Small intestine (tissue), 16 donors: Measurements from ENCODE around the gene ARFGAP3. TPM values are rescaled to one million over a fixed set of nuclear protein-coding genes. Genes with fewer than 3 reads are reported as not detected.
A peak's percentile ranks its signal among the peaks of the same experiment; 100 is the strongest.

Experiments used
- DNase-seq, 2 donors: peaks; one replicate each; pipeline versions ENCODE4 v3.0.0 to v3.0.0-alpha.2; 2013
- FAIRE-seq: peaks from 2 replicates; lab custom pipeline; 2012; peaks lifted over from hg19 to GRCh38; lab: Jason Lieb, UNC
- H3K27ac ChIP-seq, 3 donors: one replicate each; pipeline ENCODE4 v1.5.1; 2013; ENCODE audit warnings: low read length in 2 of 3, mild to moderate bottlenecking in 2 of 3, control low read depth in 1 of 3, inconsistent platforms in 1 of 3, low read depth in 1 of 3, moderate library complexity in 1 of 3
- H3K27me3 ChIP-seq, 3 donors: one replicate each; pipeline ENCODE4 v1.6.1; 2013; ENCODE audit warnings: low read length in 3 of 3, inconsistent platforms in 1 of 3; ENCODE audit not compliant: control insufficient read depth in 3 of 3, insufficient read depth in 3 of 3
- H3K36me3 ChIP-seq, 3 donors: one replicate each; pipeline ENCODE4 v1.6.1; 2013; ENCODE audit warnings: low read length in 3 of 3, inconsistent platforms in 1 of 3, low read depth in 1 of 3, mild to moderate bottlenecking in 1 of 3, moderate library complexity in 1 of 3; ENCODE audit not compliant: control insufficient read depth in 3 of 3, insufficient read depth in 2 of 3
- H3K4me1 ChIP-seq, 3 donors: one replicate each; pipeline ENCODE4 v1.6.1; 2013; ENCODE audit warnings: low read length in 2 of 3, inconsistent platforms in 1 of 3, low read depth in 1 of 3, mild to moderate bottlenecking in 1 of 3, moderate library complexity in 1 of 3; ENCODE audit not compliant: control insufficient read depth in 3 of 3, insufficient read depth in 2 of 3
- H3K4me3 ChIP-seq, 3 donors: one replicate each; pipeline ENCODE4 v1.5.1; 2013; ENCODE audit warnings: low read length in 3 of 3, control low read depth in 1 of 3, inconsistent platforms in 1 of 3, low read depth in 1 of 3, mild to moderate bottlenecking in 1 of 3, moderate library complexity in 1 of 3
- H3K9me3 ChIP-seq, 2 donors: one replicate each; pipeline ENCODE4 v1.6.1; 2013; ENCODE audit warnings: low read depth in 1 of 2, low read length in 1 of 2; ENCODE audit not compliant: control insufficient read depth in 2 of 2, insufficient read depth in 1 of 2
- WGBS, 3 donors: extraction: QIAGEN DNeasy Blood & Tissue Kit; methylation state at CpG; one replicate each; pipeline ENCODE4 v1.1.7; 2013; 5-methylcytosine and 5-hydroxymethylcytosine counted together
- long read RNA-seq, 10 donors: transcript quantifications; one replicate each; lab custom pipeline, GENCODE V29; 2026
- polyA plus RNA-seq, 4 donors: library from polyadenylated mRNA; stranded (reverse) in 3 of 4; unstranded in 1 of 4; fragments of 200-250 nt in 3 of 4; fragments of 120-200 nt in 1 of 4; gene quantifications; one replicate each; pipeline versions ENCODE4 v1.2.1 to v1.2.3, GENCODE V29; 2013
- donor health status: healthy with polysubstance abuse.
- donor health status: control.
- donor health status: control.
- donor health status: Bipolar disorder and iron deficiency.
- donor health status: healthy.

Gene ARFGAP3, protein sequence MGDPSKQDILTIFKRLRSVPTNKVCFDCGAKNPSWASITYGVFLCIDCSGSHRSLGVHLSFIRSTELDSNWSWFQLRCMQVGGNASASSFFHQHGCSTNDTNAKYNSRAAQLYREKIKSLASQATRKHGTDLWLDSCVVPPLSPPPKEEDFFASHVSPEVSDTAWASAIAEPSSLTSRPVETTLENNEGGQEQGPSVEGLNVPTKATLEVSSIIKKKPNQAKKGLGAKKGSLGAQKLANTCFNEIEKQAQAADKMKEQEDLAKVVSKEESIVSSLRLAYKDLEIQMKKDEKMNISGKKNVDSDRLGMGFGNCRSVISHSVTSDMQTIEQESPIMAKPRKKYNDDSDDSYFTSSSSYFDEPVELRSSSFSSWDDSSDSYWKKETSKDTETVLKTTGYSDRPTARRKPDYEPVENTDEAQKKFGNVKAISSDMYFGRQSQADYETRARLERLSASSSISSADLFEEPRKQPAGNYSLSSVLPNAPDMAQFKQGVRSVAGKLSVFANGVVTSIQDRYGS
- polyA plus RNA-seq: 10 to 100 TPM; 29.1 to 64.5 (median 53.1) TPM
- long read RNA-seq, donor 1, transcript ARFGAP3-201 (16 exons, 2,857 nt): major isoform, 19 of 99 reads
- long read RNA-seq, donor 1, partial matches to known transcripts: 80 of 99 reads
- long read RNA-seq, donor 1, other reads (novel, unspliced or antisense): 0 of 99 reads
- long read RNA-seq, donor 2, transcript ARFGAP3-201 (16 exons, 2,857 nt): major isoform, 10 of 27 reads
- long read RNA-seq, donor 2, partial matches to known transcripts: 17 of 27 reads
- long read RNA-seq, donor 2, other reads (novel, unspliced or antisense): 0 of 27 reads
- long read RNA-seq, donor 3, partial matches to known transcripts: 16 of 18 reads
- long read RNA-seq, donor 3, other reads (novel, unspliced or antisense): 0 of 18 reads
- long read RNA-seq, donor 4: 0 reads
- long read RNA-seq, donor 5, partial matches to known transcripts: 0 of 2 reads
- long read RNA-seq, donor 5, other reads (novel, unspliced or antisense): 0 of 2 reads
- long read RNA-seq, donor 6, transcript ARFGAP3-201 (16 exons, 2,857 nt): major isoform, 12 of 47 reads
- long read RNA-seq, donor 6, partial matches to known transcripts: 34 of 47 reads
- long read RNA-seq, donor 6, other reads (novel, unspliced or antisense): 0 of 47 reads
- long read RNA-seq, donor 7, transcript ARFGAP3-201 (16 exons, 2,857 nt): major isoform, 11 of 27 reads
- long read RNA-seq, donor 7, partial matches to known transcripts: 15 of 27 reads
- long read RNA-seq, donor 7, other reads (novel, unspliced or antisense): 0 of 27 reads
- long read RNA-seq, donor 8, partial matches to known transcripts: 0 of 2 reads
- long read RNA-seq, donor 8, other reads (novel, unspliced or antisense): 0 of 2 reads
- long read RNA-seq, donor 9, partial matches to known transcripts: 0 of 1 reads
- long read RNA-seq, donor 9, other reads (novel, unspliced or antisense): 0 of 1 reads
- long read RNA-seq, donor 10, transcript ARFGAP3-201 (16 exons, 2,857 nt): major isoform, 9 of 36 reads
- long read RNA-seq, donor 10, partial matches to known transcripts: 27 of 36 reads
- long read RNA-seq, donor 10, other reads (novel, unspliced or antisense): 0 of 36 reads

DNA sequence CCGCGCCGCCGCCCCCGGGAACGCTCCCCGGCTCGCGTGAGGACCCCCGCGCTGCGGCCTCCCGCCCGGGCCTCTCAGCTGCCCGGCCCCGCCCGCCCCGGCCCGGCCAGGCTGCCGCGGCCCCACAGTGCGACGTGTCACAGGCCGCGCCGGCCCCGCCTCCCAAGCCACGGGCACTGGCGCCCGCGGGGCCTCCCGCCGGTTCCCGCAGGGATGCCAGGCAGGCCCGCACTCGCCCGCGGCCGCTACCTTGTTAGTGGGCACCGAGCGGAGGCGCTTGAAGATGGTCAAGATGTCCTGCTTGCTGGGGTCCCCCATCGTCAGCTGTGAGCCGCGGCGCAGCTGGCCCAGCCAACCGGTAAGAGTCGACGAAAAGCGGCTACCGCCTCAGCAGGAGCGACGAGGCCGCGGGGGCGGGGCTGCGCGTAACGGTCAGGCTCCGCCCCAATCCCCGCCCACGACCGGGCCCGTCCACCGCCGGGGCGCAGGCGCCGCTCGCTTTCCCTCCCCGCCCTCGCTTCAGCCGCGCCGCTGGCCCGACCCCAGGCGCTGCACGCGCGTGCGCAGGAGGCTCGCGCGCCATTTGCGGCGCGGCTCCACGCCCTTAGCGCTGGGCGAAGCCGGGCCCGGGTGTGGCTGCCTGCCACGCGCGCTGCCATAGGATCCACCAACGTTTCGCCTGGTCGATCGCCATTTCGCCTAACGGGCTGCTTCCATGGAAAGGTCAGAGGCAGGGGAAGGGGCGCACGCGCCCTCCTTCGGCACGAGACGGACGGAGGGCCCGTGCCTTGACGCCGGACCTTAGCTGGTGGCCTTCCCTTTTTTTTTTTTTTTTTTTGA is at the start of gene ARFGAP3:
TSS of gene ARFGAP3 (minus strand) at position 409 of the 840 bp plus-strand sequence. CDS start at position 318, 91 bp downstream.
- peak within 1 kb of the TSS; percentile 81 to 97 (median 97) for H3K4me3 ChIP-seq
- peak within 1 kb of the TSS; percentile 90 to 99 (median 98) for H3K27ac ChIP-seq
- peak; percentile 92 to 99 for DNase-seq
- FAIRE-seq: no peak
- H3K36me3 ChIP-seq: peaks cover 0 to 16% (median 0%) of the 10 kb centered on the region in 3 donors
- peaks cover 0 to 8% of the 10 kb centered on the region in 2 donors for H3K9me3 ChIP-seq
- 6 to 11% (median 10%) methylated on average over 88 to 111 of the region's 111 CpGs for WGBS, 3 donors
- H3K4me1 ChIP-seq: peaks cover 2 to 27% (median 4%) of the 10 kb centered on the region in 3 donors
- no peaks in the 10 kb centered on the region for H3K27me3 ChIP-seq

DNA sequence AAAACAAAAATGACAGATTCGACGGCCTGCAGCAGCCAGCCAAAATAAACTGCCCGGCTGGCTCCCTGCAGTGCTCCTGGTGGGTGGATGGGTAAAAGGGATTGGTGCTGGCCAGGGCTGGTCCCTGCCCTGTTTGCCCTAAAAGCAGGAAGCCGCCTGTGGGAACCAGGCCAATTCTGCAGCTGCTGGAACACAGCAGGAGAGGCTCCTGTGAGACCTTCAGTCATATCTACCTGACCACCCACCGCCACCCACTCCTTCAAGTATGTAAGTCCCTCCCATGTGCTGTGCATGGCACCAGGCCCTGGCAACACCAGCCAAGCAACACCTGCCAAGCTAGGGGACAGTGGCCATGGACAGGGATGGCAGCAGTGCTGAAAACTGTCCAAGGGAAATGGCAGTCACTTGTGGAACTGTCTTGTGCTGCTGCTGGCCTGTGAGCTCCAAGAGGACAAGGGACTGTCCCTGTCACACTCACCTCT is 48.7 kb upstream of the ARFGAP3 start:
- Histone ChIP-seq H3K9me3 (no peaks in the 10 kb centered on the region), H3K36me3 (peaks cover 4 to 85% (median 4%) of the 10 kb centered on the region in 3 donors), H3K4me3 (no peak overlapping the region), H3K4me1 (peaks cover 0 to 7% (median 0%) of the 10 kb centered on the region in 3 donors), H3K27ac (peak overlapping the region in 1 of 3 donors; percentile 31), H3K27me3 (no peaks in the 10 kb centered on the region)
- WGBS, 3 donors: 13 to 45% (median 34%) methylated on average over 5 of the region's 5 CpGs
- DNase-seq: peak in 1 of 2 donors; percentile 33
- FAIRE-seq: no peak

DNA sequence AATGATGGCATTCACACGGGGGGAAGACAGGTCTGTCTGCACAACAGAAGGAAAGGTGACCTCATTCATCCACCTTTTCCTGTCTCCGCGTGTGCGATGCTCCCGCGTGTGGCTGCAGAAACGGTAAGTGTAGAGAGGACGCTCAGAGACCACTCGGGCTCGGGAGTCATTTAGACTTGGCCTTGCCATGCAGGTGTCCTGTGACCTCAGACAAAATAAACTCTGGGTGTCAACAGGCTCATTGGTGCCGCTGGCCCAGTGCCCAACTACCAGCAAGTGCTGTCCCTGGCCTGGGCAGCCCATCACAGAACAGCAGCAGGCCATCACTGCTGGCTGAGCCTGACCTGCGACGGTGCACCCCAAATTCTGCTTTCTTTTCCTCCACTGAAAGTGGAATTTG is 48.1 kb upstream of the ARFGAP3 start:
- Histone ChIP-seq H3K4me3 (no peak overlapping the region), H3K4me1 (peaks cover 0 to 7% (median 0%) of the 10 kb centered on the region in 3 donors), H3K36me3 (peaks cover 2 to 84% (median 4%) of the 10 kb centered on the region in 3 donors), H3K9me3 (no peaks in the 10 kb centered on the region), H3K27ac (no peak overlapping the region), H3K27me3 (no peaks in the 10 kb centered on the region)
- 54 to 79% (median 59%) methylated on average over 13 of the region's 13 CpGs for WGBS, 3 donors
- DNase-seq (no peak), FAIRE-seq (no peak)

DNA sequence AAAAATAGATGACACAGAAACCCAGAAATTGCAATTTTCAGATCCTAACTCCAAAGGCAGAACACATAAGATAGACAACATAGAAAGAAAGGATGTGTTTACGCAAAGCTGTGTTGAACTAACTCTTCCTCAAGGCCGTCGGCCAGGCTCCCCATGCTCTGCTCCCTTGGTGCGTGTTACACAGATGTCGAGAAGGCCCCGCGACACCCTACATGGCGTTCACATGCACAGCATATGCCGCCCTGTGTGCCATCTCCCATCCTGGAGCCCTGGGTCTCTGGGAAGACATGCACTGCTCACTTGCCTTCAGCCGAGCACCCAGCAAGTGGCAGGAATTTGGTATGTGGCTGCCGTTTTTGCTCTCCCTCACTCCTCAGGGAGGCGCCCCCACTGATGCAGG is 47.0 kb upstream of the ARFGAP3 start:
- no peak for FAIRE-seq
- WGBS, 3 donors: 88 to 96% (median 95%) methylated on average over 12 of the region's 12 CpGs

DNA sequence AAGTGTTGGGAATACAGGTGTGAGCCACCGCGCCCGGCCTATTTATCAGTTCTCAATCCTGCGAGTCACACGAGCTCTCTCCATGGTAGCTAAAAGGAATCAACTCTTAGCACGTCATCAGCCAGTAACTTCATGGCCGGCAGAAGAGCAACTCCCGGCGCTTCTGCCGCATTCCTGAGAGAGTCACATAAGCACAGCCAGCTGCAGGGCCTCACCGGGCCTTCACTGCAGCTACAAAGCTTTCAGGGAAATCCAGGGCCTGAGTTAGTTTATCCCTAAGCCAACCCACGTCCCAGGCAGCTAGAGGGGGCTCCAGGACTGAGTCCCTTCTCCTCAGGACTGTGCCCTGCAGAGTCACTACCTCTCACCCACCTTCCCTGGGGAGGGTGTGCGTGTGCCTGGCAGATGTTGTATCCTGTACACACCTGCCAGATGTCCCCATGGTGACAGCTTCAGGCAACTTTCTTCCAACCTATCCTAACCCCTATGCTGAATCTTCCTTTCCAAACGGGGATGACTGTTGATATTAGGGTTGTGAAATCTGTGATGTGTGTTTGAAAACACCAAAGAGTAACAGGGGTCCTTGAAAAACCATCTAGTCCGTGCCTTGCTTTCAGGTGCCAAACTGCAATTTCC is 45.9 kb upstream of the ARFGAP3 start:
- no peak for FAIRE-seq
- Histone ChIP-seq H3K36me3 (peaks cover 0 to 74% (median 2%) of the 10 kb centered on the region in 3 donors), H3K4me3 (no peak overlapping the region), H3K27ac (peak overlapping the region in 1 of 3 donors; percentile 55), H3K4me1 (peaks cover 0 to 2% (median 0%) of the 10 kb centered on the region in 3 donors), H3K27me3 (no peaks in the 10 kb centered on the region), H3K9me3 (no peaks in the 10 kb centered on the region)
- WGBS, 3 donors: 73 to 83% (median 77%) methylated on average over 15 of the region's 15 CpGs
- peak in 1 of 2 donors; percentile 45 for DNase-seq

More for the DNA sequence above, 47.0 kb upstream of the ARFGAP3 start:
- H3K9me3 ChIP-seq: no peaks in the 10 kb centered on the region
- H3K36me3 ChIP-seq: peaks cover 0 to 83% (median 2%) of the 10 kb centered on the region in 3 donors
- H3K4me1 ChIP-seq: peaks cover 0 to 7% (median 0%) of the 10 kb centered on the region in 3 donors
- no peak overlapping the region for H3K4me3 ChIP-seq
- DNase-seq: no peak
- H3K27ac ChIP-seq: no peak overlapping the region
- H3K27me3 ChIP-seq: no peaks in the 10 kb centered on the region

DNA sequence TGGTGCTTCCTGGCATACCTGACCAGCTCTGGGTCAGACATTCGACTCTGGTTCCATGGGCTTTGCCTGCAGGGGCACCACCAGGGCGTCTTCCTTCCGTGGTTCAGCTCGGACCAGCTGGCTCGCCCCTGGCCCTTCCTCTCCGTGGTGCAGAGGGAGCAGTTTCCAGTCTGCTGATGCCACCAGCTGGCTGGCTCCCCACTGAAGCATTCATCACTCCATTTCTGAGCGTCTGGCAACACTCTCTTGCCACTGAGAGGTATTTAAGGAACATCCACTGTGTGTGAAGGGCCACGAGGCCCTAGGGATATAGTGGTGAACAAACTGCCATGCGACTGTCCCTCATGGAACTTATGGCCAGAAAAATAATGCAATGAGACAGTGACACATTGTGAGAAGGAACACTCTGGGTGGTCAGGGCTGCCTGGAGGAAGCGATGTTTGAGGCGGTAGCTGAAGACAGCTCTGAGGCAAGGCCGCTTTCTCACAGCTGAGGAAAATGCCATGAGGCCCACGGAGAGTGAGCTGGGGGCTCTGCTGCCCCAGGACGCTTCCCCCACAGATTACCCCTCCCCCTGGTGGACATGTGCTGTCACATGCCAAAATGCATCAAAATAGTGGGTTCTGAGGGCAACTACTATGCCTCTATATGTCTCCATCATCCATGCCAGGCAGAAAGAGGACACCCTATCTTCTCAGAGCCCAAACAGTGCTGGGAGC is 44.9 kb upstream of the ARFGAP3 start:
- FAIRE-seq (no peak), DNase-seq (no peak)
- peaks cover 0 to 2% (median 0%) of the 10 kb centered on the region in 3 donors for H3K4me1 ChIP-seq
- no peaks in the 10 kb centered on the region for H3K27me3 ChIP-seq
- 82 to 89% (median 85%) methylated on average over 14 of the region's 14 CpGs for WGBS, 3 donors
- no peaks in the 10 kb centered on the region for H3K9me3 ChIP-seq
- peaks cover 0 to 68% (median 0%) of the 10 kb centered on the region in 3 donors for H3K36me3 ChIP-seq
- no peak overlapping the region for H3K27ac ChIP-seq
- no peak overlapping the region for H3K4me3 ChIP-seq
